GM12875 (cell line): Measurements from ENCODE around the gene UNC13B.

Experiments
- H3K4me3 ChIP-seq: one replicate; pipeline ENCODE4 v1.5.1; 2011; ENCODE audit warnings: low read depth, low read length, control low read depth
- CTCF ChIP-seq: IDR thresholded peaks from 2 replicates; pipeline ENCODE4 v1.5.1; 2011; ENCODE audit warnings: low read depth, mild to moderate bottlenecking, control low read depth, inconsistent platforms, low read length, moderate library complexity, borderline replicate concordance; ENCODE audit not compliant: insufficient read depth

Gene UNC13B

GRCh38 chr9:35349287-35349990 lies 187.6 kb downstream of the UNC13B start:
- TF ChIP-seq CTCF: no peak
- H3K4me3 ChIP-seq: no peak overlapping the region

GRCh38 chr9:35350212-35350611 lies 188.4 kb downstream of the UNC13B start:
- H3K4me3 ChIP-seq: no peak overlapping the region
- no peak for TF ChIP-seq CTCF

- no peak overlapping the region for H3K4me3 ChIP-seq
- no peak for TF ChIP-seq CTCF
These were observed 189.2 kb downstream of the UNC13B start for GRCh38 chr9:35350827-35351549.

- no peak overlapping the region for H3K4me3 ChIP-seq
- TF ChIP-seq CTCF: no peak
These were observed 192.0 kb downstream of the UNC13B start for GRCh38 chr9:35353731-35354365.

- no peak overlapping the region for H3K4me3 ChIP-seq
- no peak for TF ChIP-seq CTCF
These were observed 194.1 kb downstream of the UNC13B start for GRCh38 chr9:35355939-35356338.

GRCh38 chr9:35357116-35357515 lies 195.3 kb downstream of the UNC13B start:
- H3K4me3 ChIP-seq: no peak overlapping the region
- TF ChIP-seq CTCF: no peak
